Mammary epithelial cell (primary cell): ENCODE results near the gene KCNG1.

Source experiments
- EZH2 ChIP-seq: IDR thresholded peaks from 2 replicates; pipeline ENCODE4 v1.6.1; 2012; ENCODE audit warnings: low read length, inconsistent platforms, borderline replicate concordance
- TF ChIP-seq, protein P1 (sequence below), 2 donors: IDR thresholded peaks in 1 of 2; conservative IDR thresholded peaks in 1 of 2; 2 replicates each; pipeline ENCODE4 v1.5.1; 2011 to 2012; ENCODE audit warnings: inconsistent platforms in 2 of 2, low read length in 2 of 2, mild to moderate bottlenecking in 2 of 2, control low read depth in 1 of 2, low read depth in 1 of 2; ENCODE audit not compliant: insufficient read depth in 1 of 2; ENCODE audit errors: extremely low read depth in 1 of 2

DNA sequence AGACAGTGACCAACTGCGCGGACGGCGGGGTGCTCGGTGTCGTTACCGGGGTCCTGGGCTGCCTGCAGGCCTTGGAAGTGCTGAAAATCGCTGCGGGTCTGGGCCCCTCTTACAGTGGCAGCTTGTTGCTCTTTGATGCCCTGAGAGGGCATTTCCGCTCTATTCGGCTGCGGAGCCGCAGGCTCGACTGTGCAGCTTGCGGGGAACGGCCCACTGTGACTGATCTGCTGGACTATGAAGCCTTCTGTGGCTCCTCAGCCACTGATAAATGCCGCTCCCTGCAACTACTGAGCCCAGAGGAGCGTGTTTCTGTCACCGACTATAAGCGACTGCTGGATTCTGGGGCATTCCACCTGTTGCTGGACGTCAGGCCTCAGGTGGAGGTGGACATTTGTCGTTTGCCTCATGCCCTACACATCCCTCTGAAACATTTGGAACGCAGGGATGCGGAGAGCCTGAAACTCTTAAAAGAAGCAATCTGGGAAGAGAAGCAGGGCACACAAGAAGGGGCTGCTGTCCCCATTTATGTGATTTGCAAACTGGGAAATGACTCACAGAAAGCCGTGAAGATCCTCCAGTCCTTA lies 63.3 kb downstream of the KCNG1 start:
- no peak for TF ChIP-seq EZH2
- TF ChIP-seq, protein P1, sequence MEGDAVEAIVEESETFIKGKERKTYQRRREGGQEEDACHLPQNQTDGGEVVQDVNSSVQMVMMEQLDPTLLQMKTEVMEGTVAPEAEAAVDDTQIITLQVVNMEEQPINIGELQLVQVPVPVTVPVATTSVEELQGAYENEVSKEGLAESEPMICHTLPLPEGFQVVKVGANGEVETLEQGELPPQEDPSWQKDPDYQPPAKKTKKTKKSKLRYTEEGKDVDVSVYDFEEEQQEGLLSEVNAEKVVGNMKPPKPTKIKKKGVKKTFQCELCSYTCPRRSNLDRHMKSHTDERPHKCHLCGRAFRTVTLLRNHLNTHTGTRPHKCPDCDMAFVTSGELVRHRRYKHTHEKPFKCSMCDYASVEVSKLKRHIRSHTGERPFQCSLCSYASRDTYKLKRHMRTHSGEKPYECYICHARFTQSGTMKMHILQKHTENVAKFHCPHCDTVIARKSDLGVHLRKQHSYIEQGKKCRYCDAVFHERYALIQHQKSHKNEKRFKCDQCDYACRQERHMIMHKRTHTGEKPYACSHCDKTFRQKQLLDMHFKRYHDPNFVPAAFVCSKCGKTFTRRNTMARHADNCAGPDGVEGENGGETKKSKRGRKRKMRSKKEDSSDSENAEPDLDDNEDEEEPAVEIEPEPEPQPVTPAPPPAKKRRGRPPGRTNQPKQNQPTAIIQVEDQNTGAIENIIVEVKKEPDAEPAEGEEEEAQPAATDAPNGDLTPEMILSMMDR (conservative IDR thresholded peaks at IDR 0.05 in 1 of 2, IDR thresholded peaks at IDR 0.05 in 1 of 2; ENCODE audit: extremely low read depth in 1 of 2, insufficient read depth in 1 of 2, low read depth in 1 of 2, low read length in 2 of 2), result no peak
